CD4-positive, alpha-beta T cell treated with Interferon alpha-2 for 1 hour (primary cell): ENCODE data around the gene VTN.

ENCODE experiments used
- DNase-seq, 2 donors: peaks; one replicate each; pipeline ENCODE4 v3.0.0-alpha.2; 2020 to 2022

Gene VTN

GRCh38 chr17:28317966-28318758, 51.9 kb downstream of the VTN start:
- no peak for DNase-seq
